ENCODE measurements around the gene ATP4B.

DNA sequence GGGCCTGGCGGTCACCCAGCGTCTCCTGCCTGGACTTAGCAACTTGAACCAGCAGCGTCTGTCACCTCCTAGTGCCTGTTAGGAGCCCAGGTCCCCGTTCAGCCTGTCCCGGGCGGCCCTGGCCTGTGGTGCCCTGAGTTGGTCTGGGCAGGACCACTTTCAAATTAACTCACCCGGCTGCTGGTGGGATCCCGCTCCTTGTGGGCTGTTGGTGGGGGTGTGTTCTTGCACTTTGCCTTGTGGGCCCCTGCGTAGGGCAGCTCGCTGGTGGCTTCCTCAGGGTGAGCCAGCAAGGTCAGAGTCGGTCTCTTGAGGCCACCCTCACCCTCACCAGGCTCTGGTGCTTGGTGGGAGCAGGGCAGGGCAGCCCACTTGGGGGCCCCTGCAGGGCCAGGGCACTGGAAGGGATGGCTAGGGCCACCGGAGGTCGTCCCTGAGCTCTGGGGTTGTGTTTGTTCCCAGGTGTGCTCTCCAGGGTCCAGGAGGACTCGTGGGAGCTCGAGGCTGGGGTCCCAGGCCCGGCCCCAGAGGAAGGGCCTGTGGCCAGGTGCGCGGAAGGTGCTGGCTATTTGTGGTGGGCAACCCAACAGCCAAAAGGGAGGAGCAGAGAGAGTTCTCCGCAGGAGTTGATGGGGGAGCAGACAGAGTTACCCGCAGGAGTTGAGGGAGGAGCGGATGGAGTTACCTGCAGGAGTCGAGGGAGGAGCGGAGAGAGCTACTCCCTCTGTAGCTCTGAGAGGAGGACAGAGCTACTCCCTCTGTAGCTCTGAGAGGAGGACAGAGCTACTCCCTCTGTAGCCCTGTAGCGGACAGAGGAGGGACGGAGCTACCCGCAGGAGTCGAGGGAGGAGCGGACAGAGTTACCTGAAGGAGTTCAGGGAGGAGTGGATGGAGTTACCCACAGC is 56.6 kb downstream of the ATP4B start:
- no peak for TF ChIP-seq GATA2 (IDR thresholded peaks at IDR 0.05; ENCODE audit: low read depth, low read length)
- no peak for TF ChIP-seq GATA3 (IDR thresholded peaks at IDR 0.05; ENCODE audit: low read depth, low read length)
